Measurements from ENCODE around the gene OSBPL3.
"Not testable (repeated sequence)": the region's sequence is repeated elsewhere in the genome, so short reads cannot be mapped to it uniquely, and the experiment has no call there.

OSBPL3 gene

DNA sequence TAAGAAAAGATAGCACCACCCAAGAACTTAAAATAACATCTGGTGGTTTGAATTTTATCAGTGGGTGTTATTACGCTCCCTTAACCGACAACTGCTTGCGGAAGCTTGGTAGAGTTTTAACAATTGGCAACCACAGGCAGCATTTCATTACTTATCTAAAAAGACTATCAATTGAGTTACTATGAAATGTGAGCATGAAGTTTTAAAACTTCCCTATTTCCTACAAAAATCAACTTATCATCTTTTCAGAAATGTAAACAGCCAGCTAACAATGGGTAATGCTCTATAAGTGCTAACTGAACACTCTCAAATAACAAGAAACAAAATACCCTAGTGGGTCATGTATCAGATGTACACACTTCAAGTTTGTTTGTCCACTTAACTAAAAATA, 68.8 kb downstream of the OSBPL3 start:
- H3K36me3 Mint-ChIP-seq (ENCODE audit: low read depth), result peaks cover 35% of the 10 kb centered on the region
- H3K4me1 Mint-ChIP-seq, result peaks cover 19% of the 10 kb centered on the region
- no peaks in the 10 kb centered on the region for H3K9me3 Mint-ChIP-seq
- DNase-seq (no peak), ATAC-seq (peak; percentile 42)
- peak overlapping the region; percentile 77 for H3K4me3 Mint-ChIP-seq
- H3K27me3 Mint-ChIP-seq, result no peaks in the 10 kb centered on the region
- no peak overlapping the region for H3K27ac Mint-ChIP-seq

- Mint-ChIP-seq H3K36me3 (ENCODE audit: low read depth) (peaks cover 33% of the 10 kb centered on the region), H3K4me3 (peak overlapping the region; percentile 77), H3K27ac (no peak overlapping the region), H3K9me3 (no peaks in the 10 kb centered on the region), H3K27me3 (no peaks in the 10 kb centered on the region), H3K4me1 (peaks cover 14% of the 10 kb centered on the region)
- no peak for ATAC-seq
- no peak for DNase-seq
Observed at GRCh38 chr7:24910551-24911212, 69.3 kb downstream of the OSBPL3 start.

GRCh38 chr7:24908727-24909126, 71.3 kb downstream of the OSBPL3 start:
- no peak overlapping the region for H3K27ac Mint-ChIP-seq
- H3K36me3 Mint-ChIP-seq (ENCODE audit: low read depth), result peaks cover 31% of the 10 kb centered on the region
- H3K4me1 Mint-ChIP-seq, result no peaks in the 10 kb centered on the region
- H3K27me3 Mint-ChIP-seq, result no peaks in the 10 kb centered on the region
- ATAC-seq (peak; percentile 5), DNase-seq (no peak)
- H3K4me3 Mint-ChIP-seq, result no peak overlapping the region
- H3K9me3 Mint-ChIP-seq, result peaks cover 4% of the 10 kb centered on the region

DNA sequence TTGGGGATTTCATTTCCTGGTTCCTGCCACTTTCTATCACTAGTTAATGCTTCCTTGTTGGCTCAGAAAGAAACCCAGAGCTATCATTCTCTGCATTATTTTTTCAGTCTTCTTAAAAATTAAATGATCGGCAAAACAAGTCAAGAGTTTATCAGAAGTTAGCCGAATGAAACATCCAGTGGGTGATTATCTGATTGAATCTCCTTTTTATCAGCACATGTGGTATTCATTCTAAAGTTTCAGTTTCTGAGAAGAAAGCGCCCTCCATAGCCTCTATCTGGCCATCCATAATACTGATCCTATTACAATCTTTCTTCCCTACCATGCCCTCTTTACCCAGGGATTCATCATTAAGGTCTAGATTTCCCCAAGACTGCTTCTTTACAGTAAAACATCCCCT, 71.8 kb downstream of the OSBPL3 start:
- H3K4me1 Mint-ChIP-seq, result no peaks in the 10 kb centered on the region

DNA sequence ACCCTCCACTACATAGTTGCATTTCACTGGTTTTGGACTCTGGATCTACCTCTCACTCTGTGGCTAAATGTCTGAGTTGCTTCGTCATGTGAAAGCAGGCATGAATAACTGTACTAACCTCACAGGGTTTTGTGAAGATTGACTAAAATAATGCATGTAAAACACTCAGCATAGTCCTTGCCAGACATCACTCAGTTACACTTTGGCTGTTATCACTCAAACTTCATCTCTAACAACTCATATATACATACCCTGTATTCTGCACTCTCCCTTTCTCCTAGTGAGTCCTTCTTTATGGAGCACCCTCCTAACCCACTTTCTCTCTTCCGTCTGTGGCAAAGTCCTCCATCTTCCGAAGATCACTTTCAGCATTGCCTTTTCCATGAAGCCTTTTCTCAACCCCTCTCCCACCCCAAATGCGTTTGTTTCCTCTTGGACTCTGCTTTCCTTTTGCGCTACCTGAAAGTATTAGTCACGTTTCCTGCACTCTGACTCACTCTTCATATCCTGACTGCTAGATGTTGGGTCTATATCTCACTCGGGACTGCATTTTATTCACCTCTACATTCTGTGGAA, 72.6 kb downstream of the OSBPL3 start:
- ATAC-seq (peak; percentile 76), DNase-seq (no peak)
- Mint-ChIP-seq H3K4me3 (no peak overlapping the region), H3K9me3 (peaks cover 4% of the 10 kb centered on the region), H3K4me1 (peaks cover under 1% of the 10 kb centered on the region), H3K27me3 (no peaks in the 10 kb centered on the region), H3K36me3 (ENCODE audit: low read depth) (peaks cover 24% of the 10 kb centered on the region), H3K27ac (no peak overlapping the region)

More for the DNA sequence above, 71.8 kb downstream of the OSBPL3 start:
- no peaks in the 10 kb centered on the region for H3K27me3 Mint-ChIP-seq
- DNase-seq (no peak), ATAC-seq (no peak)
- no peak overlapping the region for H3K4me3 Mint-ChIP-seq
- H3K36me3 Mint-ChIP-seq (ENCODE audit: low read depth), result peaks cover 27% of the 10 kb centered on the region
- no peak overlapping the region for H3K27ac Mint-ChIP-seq
- peaks cover 4% of the 10 kb centered on the region for H3K9me3 Mint-ChIP-seq

DNA sequence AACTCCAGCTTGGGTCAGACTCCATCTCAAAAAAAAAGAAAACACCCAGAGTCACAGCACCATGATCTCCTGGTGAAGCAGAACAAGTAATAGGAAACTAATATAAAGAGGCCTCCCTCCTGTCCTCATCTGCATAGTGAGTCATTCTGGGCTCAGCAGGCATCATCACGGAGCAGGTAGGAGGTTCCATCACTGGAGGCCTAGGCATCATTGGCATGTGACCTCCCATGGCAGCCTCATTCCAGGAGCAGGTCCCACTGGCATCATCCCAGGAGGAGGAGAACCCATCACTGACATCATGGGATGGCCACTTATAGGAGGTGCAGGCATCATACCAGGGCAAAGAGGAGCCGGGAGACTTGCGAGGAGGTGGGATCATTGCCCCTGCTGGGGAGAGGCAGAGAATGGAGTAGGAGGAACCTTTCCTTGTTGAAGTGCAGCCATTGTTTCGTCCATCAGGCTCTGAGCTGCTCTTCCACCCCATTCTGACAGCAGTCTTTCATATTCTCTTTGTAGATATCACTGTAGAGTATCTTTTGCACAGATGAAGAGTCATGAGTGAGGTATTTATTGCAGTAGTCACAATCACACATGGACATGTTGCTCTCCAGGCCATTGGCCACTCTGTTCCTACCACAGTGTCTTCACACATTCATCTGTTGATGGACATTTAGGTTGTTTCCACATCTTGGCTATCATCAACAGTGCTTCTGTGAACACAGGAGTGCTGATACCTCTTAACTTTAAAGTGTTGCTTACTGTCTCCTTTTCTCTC, 73.8 kb downstream of the OSBPL3 start:
- ATAC-seq, result peak; percentile 57
- H3K36me3 Mint-ChIP-seq (ENCODE audit: low read depth), result peaks cover 27% of the 10 kb centered on the region
- H3K27ac Mint-ChIP-seq, result no peak overlapping the region
- H3K4me1 Mint-ChIP-seq, result peaks cover 13% of the 10 kb centered on the region
- peaks cover 4% of the 10 kb centered on the region for H3K9me3 Mint-ChIP-seq
- H3K27me3 Mint-ChIP-seq, result no peaks in the 10 kb centered on the region
- no peak overlapping the region for H3K4me3 Mint-ChIP-seq
- peak; percentile 42 for DNase-seq

- not testable (repeated sequence) for H3K27me3 Mint-ChIP-seq, H3K4me3 Mint-ChIP-seq, ATAC-seq, H3K9me3 Mint-ChIP-seq, DNase-seq
- H3K27ac Mint-ChIP-seq, result peak overlapping the region; percentile 49
- peaks cover 32% of the 10 kb centered on the region for H3K4me1 Mint-ChIP-seq
- H3K36me3 Mint-ChIP-seq (ENCODE audit: low read depth), result peaks cover 20% of the 10 kb centered on the region
Observed at GRCh38 chr7:24903992-24904391, 76.0 kb downstream of the OSBPL3 start.

GRCh38 chr7:24903559-24903958, 76.4 kb downstream of the OSBPL3 start:
- ATAC-seq, result no peak

GRCh38 chr7:24902931-24903330, 77.0 kb downstream of the OSBPL3 start:
- ATAC-seq (no peak), DNase-seq (no peak)
- H3K36me3 Mint-ChIP-seq (ENCODE audit: low read depth), result peaks cover 25% of the 10 kb centered on the region
- H3K27me3 Mint-ChIP-seq, result no peaks in the 10 kb centered on the region
- H3K9me3 Mint-ChIP-seq, result peaks cover 4% of the 10 kb centered on the region
- peak overlapping the region; percentile 46 for H3K27ac Mint-ChIP-seq
- peaks cover 42% of the 10 kb centered on the region for H3K4me1 Mint-ChIP-seq
- no peak overlapping the region for H3K4me3 Mint-ChIP-seq

More at GRCh38 chr7:24903559-24903958, 76.4 kb downstream of the OSBPL3 start:
- Mint-ChIP-seq H3K4me3 (no peak overlapping the region), H3K4me1 (peaks cover 36% of the 10 kb centered on the region), H3K36me3 (ENCODE audit: low read depth) (peaks cover 22% of the 10 kb centered on the region), H3K9me3 (peaks cover 4% of the 10 kb centered on the region), H3K27me3 (no peaks in the 10 kb centered on the region), H3K27ac (no peak overlapping the region)
- no peak for DNase-seq

GRCh38 chr7:24902276-24902675, 77.7 kb downstream of the OSBPL3 start:
- peaks cover 46% of the 10 kb centered on the region for H3K4me1 Mint-ChIP-seq
- no peak overlapping the region for H3K4me3 Mint-ChIP-seq
- no peaks in the 10 kb centered on the region for H3K27me3 Mint-ChIP-seq
- no peak for DNase-seq
- H3K9me3 Mint-ChIP-seq, result peaks cover 4% of the 10 kb centered on the region
- no peak for ATAC-seq
- no peak overlapping the region for H3K27ac Mint-ChIP-seq
- H3K36me3 Mint-ChIP-seq (ENCODE audit: low read depth), result peaks cover 25% of the 10 kb centered on the region

GRCh38 chr7:24899905-24900304, 80.1 kb downstream of the OSBPL3 start:
- peaks cover 66% of the 10 kb centered on the region for H3K4me1 Mint-ChIP-seq
- peaks cover 27% of the 10 kb centered on the region for H3K36me3 Mint-ChIP-seq (ENCODE audit: low read depth)

DNA sequence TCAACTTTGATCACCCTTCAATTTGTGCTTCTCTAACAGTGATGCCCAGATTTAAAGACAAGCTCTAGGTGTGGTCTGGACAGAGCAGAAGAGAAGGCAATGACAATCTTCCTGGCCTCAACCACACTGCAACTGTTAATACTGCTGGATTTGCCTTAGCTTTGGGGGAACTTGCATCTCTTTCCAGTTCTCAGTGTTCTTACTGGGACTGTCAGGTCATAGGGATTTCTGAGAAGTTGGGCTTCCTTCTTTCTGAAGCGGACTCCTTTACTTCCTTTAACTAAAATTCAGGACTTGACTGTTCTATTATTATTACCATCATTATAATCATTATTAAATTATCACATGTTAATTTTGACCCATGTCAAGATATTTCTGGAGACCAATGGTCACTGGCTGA, 80.8 kb downstream of the OSBPL3 start:
- H3K27ac Mint-ChIP-seq, result peak overlapping the region; percentile 78
- H3K4me1 Mint-ChIP-seq, result peaks cover 74% of the 10 kb centered on the region
- DNase-seq (no peak), ATAC-seq (peak; percentile 29)
- no peak overlapping the region for H3K4me3 Mint-ChIP-seq
- no peaks in the 10 kb centered on the region for H3K9me3 Mint-ChIP-seq
- H3K36me3 Mint-ChIP-seq (ENCODE audit: low read depth), result peaks cover 23% of the 10 kb centered on the region
- H3K27me3 Mint-ChIP-seq, result no peaks in the 10 kb centered on the region

More at GRCh38 chr7:24899905-24900304, 80.1 kb downstream of the OSBPL3 start:
- H3K27ac Mint-ChIP-seq, result peak overlapping the region; percentile 22
- no peak overlapping the region for H3K4me3 Mint-ChIP-seq
- DNase-seq (no peak), ATAC-seq (no peak)
- H3K9me3 Mint-ChIP-seq, result no peaks in the 10 kb centered on the region
- no peaks in the 10 kb centered on the region for H3K27me3 Mint-ChIP-seq

DNA sequence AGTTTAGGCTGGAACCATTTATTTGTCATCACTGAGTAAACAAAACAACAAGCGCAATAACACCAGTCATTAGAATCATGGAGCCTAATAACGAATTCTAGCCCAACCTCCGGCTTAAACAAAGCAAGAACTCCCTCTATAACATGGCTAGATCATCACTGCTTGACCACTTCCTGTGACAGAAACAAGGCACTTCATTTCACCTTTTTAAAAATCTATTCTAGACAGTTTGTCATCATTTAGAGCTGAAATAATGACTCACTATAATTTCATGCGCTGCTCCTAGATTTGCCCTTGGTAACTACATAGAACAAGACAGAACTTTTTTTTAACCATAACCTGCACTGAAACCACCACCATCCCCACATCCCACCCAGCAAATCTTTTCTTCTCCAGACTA, 81.3 kb downstream of the OSBPL3 start:
- Mint-ChIP-seq H3K4me3 (no peak overlapping the region), H3K4me1 (peaks cover 77% of the 10 kb centered on the region), H3K27me3 (no peaks in the 10 kb centered on the region), H3K9me3 (no peaks in the 10 kb centered on the region), H3K27ac (peak overlapping the region; percentile 78), H3K36me3 (ENCODE audit: low read depth) (peaks cover 19% of the 10 kb centered on the region)
- ATAC-seq, result peak; percentile 88
- no peak for DNase-seq

DNA sequence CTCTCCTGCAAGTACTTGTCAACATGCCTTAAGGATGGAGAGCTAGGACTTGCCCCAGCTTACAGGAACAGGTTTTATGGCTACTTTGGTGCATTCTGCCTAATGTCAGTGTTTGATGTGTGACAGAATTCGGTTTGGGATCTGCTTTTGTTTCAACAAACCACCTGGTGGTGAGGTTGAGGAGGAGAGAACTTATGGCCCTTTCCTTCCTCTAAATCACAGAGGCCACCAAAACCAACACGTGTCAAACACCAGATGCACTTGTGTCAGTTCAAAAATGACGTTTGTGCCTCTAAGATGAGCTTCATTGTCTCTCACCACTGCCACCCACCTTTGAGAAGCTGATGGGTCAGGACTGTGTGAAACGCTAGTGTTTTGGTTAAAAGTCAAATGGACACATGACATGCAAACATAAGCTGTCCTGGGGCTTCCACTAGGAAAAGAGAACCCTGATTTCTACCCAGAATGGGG, 83.9 kb downstream of the OSBPL3 start:
- H3K9me3 Mint-ChIP-seq, result no peaks in the 10 kb centered on the region
- H3K27ac Mint-ChIP-seq, result no peak overlapping the region
- H3K4me1 Mint-ChIP-seq, result peaks cover 76% of the 10 kb centered on the region
- H3K27me3 Mint-ChIP-seq, result no peaks in the 10 kb centered on the region
- peaks cover 21% of the 10 kb centered on the region for H3K36me3 Mint-ChIP-seq (ENCODE audit: low read depth)
- ATAC-seq (peak; percentile 63), DNase-seq (no peak)
- H3K4me3 Mint-ChIP-seq, result no peak overlapping the region

Measured in activated naive CD8-positive, alpha-beta T cell treated with anti-CD3 and anti-CD28 coated beads, Interleukin-2, amount 50 U/mL, for 24 hours (primary cell).